ENCODE measurements around the gene RTN4.

The RTN4 gene

DNA sequence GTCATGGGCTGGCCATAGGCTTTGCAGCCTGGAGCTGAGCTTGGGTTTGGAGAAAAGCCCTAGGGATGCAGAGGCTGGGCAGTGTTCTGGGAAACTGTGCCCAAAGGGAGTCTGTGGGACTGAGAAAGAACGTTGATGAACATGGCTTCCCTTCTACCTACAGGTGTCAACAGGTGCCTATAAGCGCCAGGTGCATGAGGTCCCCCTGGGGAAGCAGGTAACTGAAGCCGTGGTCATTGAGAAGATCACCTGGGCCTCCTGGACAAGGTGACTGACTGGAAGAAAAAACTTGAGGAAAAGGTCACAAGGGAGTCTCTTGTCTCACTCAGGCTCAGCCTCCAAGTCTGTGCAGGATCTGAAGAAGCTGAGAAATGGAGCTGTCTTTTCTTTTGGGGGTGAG, 83.4 kb downstream of the RTN4 start:
- no peak for DNase-seq

DNA sequence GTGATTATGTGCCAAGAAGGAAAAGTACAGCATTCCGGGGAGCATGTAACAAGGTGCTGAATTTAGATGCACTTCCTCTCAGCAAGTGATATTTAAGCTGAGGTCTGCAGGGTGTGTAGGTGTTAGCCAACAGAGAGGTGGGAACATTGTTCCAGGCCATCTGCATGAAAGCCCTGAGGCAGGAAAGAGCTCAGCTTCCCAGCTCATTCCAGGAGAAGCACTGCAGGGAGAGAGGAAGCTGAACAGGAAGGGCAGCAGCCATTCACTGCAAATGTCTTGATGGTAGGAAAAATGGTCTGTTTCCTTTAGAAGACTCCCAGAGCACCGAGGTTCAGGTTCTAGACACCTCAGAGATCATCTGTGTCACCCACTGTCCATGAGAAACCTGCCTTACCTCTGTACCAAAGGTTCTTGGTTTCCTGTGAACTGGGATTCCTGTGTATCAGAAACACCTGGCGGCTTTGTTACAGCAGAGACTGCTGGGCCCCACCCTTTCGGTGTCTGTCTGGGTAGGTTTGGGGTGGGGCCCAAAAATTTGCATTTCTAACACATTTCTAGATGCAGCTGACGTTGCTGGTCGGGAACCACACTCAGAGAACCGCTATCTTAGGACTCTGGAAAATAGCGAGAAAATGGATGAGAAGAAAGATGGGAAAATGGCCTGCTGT, 84.0 kb downstream of the RTN4 start:
- DNase-seq: no peak

DNA sequence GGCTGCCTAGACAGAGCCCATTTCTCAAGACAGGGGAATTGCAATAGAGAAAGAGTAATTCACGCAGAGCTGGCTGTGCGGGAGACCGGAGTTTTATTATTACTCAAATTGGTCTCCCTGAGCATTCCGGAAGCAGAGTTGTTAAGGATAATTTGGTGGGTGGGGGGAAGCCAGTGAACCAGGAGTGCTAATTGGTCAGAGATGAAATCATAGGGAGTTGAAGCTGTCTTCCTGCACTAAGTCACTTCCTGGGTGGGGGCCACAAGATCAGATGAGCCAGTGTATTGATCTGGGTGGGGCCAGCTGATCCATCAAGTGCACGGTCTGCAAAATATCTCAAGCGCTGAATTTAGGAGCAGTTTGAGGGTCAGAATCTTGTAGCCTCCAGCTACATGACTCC, 84.8 kb downstream of the RTN4 start:
- DNase-seq: no peak

DNA sequence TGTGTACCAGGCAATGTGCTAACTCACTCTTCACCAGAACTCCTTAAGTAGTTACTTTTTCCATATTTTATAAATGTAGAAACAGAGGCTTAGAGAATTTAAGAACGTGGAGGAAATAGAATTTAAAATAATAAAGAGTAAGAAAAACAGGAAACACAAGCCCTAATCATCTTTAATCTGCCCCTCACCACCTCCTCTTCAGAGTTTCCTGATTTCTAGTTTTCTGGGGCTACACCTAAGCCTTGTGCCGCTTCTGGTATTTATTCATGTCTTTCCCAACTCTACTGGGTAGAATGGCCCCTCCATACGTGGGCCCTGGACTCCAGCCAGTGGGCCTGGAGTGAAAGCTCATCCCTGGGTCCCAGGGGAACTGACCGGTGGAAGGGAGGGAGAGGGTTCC, 85.4 kb downstream of the RTN4 start:
- DNase-seq: no peak

DNA sequence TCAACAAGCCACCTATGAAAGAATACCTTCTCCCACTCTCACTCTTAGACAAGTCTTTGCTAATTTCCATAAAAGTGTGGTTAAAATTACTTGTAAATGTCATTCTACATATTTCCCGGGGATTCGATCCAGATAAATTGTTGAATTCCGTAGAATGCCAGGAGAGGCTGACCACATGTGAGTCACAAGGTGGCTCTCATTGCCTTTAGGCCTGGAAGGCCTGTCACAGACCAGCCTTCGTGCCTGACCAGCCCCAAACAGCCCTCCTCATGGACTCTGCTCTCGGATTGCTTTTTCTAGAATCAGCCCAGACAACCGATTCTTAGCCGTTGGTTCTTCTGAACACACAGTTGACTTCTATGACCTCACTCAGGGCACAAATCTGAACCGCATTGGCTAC, 86.0 kb downstream of the RTN4 start:
- DNase-seq: no peak

DNA sequence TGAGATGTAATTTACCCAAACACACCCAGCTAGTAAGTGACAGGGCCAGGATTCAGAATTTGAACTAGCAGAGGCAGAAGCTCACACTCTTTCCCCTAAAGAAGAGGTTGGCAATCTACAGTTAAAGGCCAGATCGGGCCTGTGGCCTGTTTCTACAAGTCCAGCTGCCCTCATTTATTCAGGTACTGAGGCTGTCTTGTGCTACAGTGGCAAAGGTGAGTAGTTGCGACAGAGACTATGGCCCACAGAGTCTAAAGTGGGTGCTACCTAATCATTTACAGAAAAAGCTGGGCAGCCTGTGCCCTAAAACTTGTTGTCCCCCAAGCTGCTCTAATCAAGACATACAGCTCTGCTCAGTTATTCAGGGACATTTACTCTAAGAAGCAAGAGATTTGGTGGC, 86.8 kb downstream of the RTN4 start:
- DNase-seq: no peak

DNA sequence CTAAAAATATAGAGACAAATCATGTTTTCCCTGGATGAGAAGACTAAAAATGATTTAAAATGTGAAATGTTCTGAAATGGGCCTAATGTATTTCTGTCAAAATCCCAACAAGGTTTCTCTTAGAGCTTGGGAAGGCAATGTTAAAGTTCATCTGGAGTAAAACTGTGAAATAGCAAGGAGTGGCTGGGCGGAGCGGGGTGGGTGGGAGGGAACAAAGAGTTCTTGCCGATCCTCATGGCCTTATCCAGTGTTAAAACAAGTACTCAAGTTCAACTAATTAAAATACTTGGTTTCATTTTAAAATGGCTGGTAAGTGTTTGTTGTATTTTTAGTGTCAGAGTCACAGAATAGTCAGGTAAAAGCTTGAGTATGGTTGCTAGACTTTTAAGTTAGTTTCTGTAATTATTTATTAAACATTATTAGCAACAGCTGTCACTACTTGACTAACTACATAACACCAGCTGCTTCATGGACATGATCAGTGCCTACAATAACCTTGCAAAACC, 87.3 kb downstream of the RTN4 start:
- DNase-seq: no peak

DNA sequence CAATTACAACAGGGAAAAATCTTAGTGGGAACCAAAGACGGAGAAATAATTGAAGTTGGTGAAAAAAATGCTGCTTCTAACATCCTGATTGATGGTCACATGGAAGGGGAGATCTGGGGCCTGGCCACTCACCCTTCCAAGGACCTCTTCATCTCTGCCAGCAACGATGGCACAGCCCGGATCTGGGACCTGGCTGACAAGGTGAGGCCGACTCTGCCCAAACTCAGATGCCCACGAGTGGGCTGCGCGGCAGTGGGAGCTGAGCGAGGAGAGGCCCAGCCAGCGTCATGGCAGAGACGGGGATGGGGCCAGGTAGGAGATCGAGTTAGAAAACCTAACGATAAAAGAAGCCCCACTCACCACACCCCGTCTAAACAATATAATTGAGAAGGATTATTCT, 87.7 kb downstream of the RTN4 start:
- no peak for DNase-seq

DNA sequence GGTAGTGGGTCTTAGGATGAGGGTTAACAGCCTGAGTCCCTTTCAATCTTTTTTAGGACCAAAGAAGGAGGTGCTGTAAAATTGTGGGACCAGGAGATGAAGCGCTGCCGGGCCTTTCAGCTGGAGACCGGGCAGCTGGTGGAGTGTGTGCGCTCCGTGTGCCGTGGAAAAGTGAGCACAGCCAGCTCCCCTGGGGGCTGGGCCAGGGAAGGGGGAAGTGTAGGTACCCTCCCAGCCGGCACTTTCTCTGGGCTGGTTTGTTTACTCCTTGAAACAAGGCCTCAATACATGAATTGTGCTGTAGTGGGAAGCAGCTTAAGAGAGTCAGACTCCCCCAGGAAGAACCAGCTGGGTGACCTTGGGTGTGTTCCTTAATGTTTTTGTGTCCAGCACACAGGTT, 90.1 kb downstream of the RTN4 start:
- no peak for DNase-seq

DNA sequence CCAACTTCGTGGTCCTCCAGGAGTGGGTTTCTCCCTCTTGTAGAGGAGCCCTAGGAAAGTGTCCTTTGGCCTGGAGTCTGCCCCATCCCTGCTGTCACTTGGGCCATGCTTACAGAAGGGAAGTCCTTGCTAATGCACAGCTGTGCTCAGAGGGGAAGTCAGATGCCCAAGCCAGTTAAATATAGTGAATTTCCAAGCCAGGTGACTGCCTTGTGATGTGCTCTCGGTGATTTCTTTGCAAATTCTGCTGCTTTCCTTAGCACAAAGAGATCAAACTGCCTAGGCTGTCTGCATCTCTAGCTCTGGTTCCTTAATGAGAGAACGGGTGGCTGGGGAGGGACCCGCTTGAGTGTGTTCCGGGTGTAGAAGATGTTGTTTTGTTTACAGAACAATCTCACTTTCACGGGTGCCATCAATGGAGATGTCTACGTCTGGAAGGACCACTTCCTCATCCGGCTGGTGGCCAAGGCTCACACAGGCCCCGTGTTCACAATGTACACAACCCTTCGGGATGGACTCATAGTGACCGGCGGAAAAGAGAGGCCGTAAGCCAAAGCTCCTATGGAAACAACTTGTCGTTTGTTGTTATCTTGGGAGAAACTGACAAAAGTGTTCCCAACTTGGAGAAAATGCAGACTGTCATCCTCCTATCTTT, 91.4 kb downstream of the RTN4 start:
- DNase-seq: no peak

DNA sequence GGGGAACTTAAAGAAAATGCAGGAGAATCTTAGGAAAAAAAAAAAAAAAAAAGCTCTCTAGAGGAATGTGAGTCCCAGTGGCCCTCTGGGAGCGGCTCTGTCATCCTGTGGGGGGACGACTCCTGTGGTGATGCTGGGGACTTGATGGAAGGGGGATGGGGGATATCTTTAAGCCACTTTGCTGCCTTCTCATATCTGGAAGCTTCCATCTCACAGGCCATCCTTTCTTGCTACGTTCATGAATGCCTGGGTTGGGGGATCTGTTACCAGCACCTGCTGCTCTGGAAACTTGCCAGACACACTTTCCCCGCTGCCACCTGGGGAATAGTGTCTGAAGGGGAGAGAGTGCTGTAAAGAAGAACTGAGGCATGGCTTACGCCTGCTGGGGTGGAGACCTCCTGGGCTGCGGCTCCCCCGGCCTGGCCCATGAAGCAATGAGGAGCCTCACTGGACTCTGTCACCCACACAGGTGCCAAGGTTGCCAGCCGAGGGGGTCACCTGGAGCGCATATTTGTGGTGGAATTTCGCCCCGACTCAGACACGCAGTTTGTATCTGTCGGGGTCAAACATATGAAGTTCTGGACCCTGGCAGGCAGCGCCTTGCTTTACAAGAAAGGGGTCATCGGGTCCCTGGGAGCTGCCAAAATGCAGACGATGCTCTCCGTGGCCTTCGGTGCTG, 92.8 kb downstream of the RTN4 start:
- DNase-seq: no peak

DNA sequence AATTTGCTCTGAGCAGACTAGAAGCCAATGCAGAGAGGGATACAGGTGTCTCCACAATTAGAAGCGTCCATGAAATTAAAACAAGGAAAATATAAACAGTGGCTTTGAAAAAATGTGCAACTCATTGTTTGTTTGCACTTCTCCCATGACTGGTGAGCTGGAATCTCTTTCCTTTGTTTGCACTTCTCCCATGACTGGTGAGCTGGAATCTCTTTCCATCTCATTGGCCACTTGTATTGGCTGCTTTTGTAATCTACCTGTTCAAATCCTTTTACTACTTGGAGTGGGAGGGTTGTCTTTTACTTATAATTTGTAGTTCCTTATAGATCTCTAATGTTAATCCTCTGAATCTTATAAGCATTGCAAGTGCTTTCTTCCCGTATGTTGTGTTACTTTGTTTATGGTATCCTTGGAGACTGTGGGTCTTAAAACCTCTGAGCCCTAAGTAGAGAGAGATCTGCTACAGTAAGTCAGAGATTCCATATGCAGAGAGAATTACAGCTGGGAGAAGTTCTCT, 94.1 kb downstream of the RTN4 start:
- no peak for DNase-seq

DNA sequence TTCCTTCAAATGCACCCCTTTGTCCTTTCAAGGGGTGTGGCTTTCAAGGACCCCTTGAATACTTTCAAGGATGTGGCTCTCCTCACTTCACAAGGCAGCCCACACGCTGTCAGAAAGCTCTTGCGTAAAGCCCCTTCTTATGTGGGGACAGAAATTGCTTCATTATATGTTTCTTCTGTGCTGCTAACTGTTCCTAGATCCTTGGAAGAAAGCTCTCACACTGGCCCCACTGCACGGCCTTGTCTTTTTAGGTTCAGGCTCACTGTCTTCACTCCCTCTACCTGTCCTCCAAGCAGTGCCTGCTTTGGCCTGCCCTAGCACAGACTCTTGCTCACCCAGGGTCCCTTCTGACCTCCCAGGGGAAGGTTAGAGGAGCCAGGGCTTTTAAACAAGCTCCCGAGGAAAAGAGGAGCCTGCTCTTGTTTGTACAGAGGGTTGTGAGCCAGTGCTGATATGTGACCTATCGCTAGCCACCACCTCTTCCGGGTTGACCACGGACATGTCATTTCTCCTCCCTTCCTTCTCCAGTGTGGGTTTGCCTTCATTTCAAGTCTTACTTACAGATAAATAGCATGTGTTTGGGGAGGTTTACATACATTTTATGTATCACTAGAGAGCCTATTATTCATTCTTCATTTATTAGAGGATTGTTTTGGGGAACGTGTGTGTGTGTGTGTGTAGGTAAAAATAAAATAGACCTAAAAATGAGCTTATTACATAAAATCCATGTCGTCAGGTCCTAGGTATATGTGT, 94.7 kb downstream of the RTN4 start:
- no peak for DNase-seq

DNA sequence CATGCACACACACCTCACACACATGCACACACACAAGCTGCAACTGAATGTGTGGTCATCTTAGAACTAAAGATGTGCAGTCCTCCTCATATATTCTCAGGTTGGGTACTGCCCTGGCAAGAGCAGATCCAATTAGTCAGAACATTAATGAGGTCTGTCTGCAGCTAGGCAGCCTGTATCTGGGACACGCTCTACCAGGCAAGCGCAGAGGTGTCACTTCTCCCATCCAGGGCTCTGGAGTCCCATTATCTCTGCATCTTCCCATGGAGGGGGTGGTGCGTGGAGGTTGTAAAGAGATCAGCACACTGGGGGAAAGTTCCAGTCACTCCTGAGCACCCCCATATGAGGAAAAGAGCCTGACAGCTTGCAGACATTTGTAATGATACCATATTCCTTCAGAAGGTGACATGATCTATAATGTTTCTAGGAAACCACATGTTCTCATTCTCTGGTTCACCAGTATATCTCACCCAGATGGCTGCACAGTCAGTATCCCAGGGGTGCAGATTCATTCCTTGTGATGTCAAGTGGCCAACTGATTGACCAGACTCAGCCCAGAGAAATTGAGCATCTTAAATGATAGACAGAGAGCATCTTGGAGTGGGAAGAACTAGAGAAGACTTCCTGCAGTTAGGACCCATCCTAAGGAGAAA, 95.4 kb downstream of the RTN4 start:
- DNase-seq: no peak

DNA sequence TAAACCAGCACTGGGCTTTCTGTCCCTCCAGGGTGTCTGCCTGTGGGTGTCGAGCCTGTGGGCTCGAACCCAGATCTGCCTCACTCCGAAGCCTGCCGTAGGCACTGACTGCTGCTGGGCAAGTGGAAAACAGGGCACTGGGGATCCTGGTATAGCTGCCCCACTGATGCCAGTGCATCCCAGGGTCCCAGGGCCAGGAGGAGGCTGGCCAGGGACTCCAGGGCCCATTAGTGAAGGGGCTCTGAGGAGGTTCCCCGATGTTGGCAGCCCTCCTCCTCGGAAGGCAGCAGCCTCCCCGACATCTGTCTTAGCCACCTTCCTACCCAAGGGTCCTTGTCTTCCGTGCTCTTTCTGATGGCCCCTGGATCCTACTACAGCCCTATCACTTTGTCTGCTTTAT, 96.1 kb downstream of the RTN4 start:
- no peak for DNase-seq

DNA sequence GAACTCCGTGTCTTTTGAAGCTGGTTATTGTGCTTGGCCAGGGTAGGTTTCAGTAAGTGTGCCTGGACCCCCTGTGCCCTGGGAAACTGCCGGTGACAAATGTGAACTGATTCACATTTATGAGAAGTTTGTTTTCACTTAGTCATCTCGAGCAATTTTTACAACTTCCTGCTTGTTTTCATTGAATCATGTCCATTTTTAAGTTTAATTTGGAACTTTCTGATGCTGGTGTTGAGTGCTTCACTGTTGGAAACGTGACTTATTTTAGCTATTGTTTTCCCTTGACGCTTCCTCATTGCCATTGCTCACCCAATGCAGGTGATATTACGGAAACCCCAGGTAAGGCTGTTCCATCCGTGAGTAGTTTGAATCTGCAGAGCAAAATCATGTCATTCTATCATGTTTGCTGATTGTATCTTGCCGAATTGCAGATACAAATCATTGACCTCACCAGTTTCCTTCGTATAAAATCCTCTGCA, 97.2 kb downstream of the RTN4 start:
- no peak for DNase-seq

DNA sequence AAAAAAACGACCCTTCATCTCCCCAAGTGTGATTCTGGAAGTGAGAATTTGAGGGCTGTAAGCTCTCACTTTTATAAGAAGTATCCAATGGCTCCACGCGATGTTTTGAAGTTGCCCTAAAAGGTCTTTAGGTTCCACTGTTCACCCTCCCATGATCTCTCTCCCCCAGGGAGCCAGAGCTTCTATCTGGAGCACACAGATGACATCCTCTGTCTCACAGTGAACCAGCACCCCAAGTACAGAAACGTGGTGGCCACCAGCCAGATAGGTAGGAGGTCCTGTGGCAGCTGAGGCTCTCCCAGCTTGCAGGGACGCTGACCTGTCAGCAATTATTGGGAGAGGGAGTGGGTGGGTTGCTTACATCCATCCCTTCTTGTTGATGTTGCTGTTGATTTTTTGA, 97.8 kb downstream of the RTN4 start:
- no peak for DNase-seq

DNA sequence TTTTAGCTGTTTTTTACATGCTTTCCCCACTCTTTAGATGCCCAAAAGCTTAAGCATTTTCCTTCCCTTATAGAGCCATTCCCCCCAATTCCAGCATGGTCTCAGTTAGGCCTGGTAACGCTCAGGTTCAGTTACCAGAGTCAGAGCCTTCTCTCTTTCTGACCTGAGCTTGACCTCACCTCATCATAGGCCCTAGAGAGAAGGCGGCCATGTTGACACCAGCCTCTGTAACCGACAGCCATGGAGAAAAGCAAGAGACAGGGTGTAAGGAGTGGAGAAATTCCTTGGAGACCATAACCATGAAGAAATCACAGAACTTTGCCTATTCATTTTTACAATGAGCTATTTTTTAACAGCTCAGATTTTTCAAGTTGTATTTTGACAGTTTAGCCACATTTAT, 99.4 kb downstream of the RTN4 start:
- DNase-seq: no peak

DNA sequence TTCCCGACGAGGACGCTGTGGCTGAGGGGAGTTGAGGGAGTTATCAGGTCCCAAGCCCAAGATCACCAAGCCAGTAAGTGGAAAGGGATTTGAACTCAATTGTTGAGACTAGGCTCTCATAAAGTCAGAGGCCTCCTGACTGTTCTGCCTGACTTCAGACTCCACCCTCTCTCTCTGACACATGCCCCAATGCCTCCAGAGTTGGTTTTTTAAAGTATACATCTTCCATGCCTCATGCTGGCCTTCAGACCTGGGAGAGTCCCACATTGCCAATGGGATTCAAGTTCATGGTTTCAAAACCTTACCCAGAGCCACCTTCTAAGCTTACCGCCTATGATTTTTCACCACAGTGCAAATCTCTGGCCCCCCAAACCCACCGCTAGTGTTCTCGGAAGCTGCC, 100.8 kb downstream of the RTN4 start:
- no peak for DNase-seq

DNA sequence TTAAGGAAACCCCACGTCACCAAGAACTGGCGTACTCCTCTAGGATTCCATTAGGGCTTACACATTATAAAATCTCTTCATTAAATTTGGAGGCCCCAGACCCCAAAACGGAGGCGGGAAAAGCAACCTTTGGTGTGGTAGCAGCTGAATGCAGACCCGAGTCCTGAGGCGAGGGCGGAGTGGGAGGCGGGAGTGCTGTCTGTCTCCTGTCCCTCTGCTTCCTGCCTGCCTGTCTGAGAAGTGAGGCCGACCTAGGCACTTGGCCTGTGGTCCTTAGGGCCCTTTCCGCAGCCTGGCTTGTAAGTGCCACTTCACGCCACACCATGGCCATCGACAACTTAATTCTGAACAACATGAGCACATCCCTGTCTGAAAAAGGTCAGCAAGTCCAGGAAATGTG, 102.1 kb downstream of the RTN4 start:
- no peak for DNase-seq

DNA sequence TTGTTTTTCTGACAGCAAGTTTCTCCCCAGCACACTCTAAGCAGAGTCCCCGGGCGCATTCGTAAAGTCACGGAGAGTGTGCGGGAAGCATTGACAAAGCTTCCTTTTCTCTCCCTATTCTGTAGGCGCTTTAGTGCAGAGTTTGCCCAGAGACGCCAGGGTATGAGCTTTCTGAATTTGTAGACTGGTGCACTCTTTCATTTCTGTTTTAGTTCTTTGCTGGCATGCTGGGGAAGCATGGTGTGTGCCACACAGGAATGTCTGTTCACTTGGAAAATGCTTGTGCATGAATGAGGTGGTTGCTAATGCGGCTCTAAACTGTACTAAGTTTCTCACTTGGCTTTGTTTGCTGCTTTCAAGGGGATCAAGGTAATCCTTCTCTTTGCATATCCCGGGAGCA, 102.6 kb downstream of the RTN4 start:
- DNase-seq: no peak

DNA sequence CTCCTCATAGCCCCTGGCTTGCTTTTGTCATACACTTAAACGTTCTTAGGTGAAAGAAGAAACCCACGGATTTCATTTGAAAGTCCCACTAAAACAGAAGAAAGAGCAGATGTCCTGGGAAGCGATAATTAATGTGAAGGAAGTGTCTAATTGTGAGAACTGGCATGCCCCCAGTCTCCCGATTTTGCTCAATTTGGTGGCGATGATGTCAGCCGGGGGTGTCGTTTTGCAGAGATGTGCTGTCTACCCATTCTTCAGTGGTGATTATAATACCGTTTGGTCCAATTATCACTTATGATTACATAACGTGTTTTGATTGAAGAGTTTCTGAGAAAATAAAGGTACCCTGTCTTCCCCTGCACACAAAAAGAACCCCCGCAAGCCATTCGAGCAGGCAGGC, 103.1 kb downstream of the RTN4 start:
- DNase-seq: no peak

All from CD4-positive, alpha-beta T cell treated with Interleukin-15 for 1 hour (primary cell).